A172 (cell line): ENCODE measurements around the gene THBS2. TPM values are rescaled to one million over a fixed set of nuclear protein-coding genes. Genes with fewer than 3 reads are reported as not detected.
A peak's percentile ranks its signal among the peaks of the same experiment; 100 is the strongest.

ENCODE experiments used
- DNase-seq: peaks from one replicate; pipeline ENCODE4 v3.0.0-alpha.2; 2015; ENCODE audit warnings: low spot score
- total RNA-seq: library from RNA; depleted of rRNA; stranded (reverse); fragments of >200 nt; shearing (Covaris generic); gene quantifications from 2 replicates; pipeline ENCODE4 v1.2.3, GENCODE V29; 2014

THBS2 gene
- total RNA-seq, 1 experiment from 2014 or later, result 137 TPM

- DNase-seq, result no peak
Measured at GRCh38 chr6:169249057-169249456, 4.6 kb downstream of the THBS2 start.

DNA sequence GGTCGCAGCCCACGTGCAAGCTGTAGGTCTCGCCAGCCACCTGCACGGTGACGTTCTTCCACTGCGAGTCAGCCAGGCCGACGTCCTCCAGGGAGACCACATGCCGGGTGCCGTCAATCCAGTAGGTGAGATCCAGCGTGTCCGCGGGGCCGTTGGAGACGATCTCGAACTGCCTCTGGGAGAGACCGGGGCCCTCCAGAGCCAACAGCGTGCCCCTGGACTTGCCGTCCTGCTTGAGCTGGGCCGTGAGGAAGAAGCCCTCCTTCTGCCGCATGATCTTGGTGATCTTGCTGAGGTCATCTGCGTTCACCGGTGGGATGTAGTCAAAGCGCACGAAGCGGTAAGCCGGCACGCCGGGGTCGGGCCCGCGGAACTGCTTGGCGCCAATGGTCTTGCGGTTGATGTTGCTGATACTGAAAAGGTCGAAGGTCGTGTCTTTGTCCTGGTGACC is 5.1 kb downstream of the THBS2 start:
- no peak for DNase-seq

DNA sequence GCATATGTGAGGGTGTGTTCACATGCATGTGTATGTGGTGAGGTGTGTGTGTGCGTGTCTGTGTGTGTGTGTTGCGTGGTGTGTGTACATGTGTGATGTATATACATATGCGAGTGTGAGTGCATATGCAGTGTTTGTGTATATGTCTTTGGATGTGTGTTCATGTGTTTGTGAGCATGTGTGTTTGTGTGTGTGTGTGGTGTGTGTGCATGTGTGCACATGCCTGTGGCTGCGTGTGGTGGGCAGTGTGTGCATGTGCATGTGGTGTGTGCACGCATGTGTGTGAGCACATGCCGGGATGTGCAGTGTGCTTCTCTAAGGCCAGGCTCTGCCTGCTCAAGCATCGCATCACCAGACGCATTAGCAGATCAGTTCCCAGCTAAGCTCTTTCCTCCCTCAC is 5.7 kb downstream of the THBS2 start:
- no peak for DNase-seq

DNA sequence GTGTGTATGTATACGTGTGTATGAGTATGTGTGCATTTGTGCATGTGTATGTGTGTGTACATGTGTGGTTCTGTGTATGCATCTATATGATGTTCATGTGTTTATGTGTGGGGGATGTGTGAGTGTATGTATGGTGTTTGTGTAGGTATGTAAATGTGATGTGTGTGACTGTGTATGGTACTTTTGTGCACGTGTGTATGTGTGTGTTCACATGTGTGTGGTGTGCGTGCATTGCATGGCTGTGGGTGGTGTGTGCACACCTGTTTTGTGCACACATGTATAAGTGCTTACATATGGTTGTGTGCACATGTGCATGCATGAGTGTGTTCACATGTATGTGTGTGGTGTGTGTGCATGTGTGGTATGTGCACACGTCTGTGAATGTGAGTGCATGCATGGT is 6.2 kb downstream of the THBS2 start:
- DNase-seq, result no peak

DNA sequence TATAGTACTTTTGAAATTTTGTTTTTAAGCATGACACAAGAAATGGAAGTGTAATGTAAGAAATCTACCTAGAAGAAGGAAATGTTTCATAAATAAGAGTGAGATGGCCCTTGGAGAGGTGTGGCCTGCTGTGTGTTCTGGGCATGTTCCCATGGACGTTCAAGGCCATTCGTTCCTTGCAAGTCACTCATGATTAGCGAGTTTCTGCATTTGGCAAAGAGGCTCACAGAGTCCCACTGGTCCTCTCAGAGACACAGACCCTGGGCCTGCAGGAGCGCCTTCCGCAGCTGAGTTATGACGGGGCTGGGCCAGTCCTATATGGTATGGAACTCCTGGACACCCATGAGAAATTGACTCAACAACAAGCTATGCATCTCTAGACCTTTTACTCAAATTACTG is 7.2 kb downstream of the THBS2 start:
- DNase-seq, result no peak

DNA sequence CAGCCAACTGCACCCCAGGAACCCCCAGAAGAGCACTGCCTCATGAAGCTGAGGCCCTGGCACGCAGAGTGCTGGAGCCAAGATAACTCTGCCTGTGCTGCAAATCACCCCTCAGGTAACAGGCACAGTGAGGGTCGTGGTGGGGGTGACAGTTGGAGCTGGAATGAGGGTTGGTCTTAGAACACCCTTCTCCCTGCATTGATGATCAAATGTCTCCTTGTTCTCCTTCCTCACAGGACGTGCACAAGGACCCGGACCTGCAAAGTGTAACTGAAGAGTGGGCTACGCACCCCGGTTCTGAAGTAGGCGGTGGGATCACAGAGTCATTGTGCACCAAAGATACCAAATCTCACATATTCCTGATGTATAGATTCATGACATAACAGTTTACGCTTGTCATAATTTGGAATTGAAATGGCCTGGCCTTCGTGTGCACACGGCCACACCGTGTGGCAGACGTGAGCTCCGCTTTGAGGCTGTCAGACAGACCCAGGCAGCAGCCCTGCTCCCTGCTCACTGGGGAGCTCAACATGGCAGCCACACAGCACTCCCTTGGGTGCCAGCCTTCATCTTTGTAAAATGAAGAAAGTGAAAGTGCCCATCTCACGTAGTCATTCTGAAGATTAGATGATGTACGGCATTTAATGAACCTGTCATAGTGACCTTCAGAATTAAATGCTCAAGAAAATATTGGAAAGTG is 8.8 kb downstream of the THBS2 start:
- DNase-seq, result no peak

DNA sequence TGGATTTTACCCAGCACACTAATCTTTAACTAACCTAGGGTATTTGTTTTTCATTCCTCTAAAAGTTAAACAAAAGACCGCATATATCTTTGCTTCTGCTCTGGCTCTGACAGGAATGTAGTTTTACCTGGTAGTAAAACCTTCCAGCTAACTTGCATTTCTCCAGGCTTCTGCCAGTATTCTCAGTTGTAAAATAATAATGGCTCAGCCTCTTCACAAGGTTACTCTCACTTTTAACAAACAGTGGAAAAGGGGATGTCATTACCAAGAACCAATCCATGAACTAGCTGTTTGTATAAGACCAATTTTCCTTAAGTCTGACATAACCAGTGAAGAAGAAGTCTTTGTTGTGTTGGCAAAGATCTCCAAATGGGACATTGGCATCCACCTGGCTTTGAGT is 10.0 kb downstream of the THBS2 start:
- DNase-seq, result no peak

- no peak for DNase-seq
Measured at GRCh38 chr6:169243186-169243585, 10.5 kb downstream of the THBS2 start.

DNA sequence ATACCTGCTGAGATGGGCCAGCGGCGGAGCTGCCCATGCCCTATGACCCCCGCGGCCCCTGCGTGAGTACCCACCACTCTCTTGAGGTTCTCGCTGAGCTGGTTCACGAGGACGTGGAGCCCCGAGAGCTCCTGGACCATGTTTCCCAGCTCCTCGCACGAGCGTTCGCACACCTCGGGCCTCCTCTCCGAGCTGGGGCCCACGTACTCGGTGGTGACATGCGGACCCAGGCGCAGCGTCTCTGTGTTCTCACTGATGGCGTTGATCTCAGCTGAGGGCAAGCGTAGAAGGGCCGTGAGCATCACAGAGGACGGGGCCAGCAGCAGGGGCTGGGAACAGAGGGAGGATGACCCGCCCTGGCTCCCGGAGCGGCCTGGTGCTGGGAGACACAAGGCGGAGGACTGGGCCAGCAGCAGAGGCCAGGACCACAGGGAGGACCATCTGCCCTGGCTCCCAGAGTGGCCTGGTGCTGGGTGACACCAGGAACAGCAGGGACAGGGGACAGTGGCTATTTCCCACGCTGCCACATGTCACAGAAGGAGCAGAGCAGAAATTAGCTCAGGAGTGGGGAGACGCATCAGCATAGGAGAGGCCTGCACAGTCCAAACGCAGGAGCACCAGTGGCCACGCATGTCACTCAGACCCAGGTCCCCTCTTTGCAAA is 11.8 kb downstream of the THBS2 start:
- no peak for DNase-seq

DNA sequence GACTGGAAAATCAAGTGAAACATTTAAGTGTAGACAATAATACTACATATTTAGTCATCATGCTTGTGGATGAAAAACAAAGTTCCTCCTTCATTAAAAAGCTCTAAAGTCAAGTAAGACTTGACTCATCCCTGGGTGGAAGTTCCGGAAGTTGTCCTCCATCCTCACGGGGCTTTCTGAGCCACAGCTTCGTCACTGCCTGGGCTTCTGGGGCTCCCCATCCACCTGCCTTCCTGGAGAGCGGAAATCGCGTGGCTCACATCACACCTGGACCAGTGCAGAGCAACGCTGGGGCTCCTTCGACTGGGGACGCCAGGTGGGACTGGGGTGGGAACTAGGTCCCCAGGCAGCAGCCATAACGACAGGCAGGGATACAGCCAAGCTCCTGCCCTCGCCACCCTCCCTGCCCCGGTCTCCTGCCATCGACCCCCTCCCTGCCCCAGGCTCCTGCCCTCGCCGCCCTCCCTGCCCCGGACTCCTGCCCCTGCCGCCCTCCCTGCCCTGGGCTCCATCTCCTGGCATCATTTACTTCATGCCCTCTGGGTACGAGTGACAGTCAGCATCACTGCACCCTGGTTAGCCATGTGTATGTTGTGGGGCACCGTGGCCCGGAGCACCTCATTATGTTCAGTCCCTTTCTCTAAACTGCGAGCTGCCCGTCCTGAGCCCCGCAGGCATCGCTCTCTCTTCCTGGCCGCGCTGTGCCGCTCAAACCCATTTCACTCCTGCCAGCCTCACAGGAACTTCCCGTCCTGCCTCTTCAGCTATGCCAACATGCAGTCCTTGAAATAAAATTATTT is 12.9 kb downstream of the THBS2 start:
- DNase-seq, result peak; percentile 10

GRCh38 chr6:169240125-169240524 is 13.5 kb downstream of the THBS2 start:
- no peak for DNase-seq

DNA sequence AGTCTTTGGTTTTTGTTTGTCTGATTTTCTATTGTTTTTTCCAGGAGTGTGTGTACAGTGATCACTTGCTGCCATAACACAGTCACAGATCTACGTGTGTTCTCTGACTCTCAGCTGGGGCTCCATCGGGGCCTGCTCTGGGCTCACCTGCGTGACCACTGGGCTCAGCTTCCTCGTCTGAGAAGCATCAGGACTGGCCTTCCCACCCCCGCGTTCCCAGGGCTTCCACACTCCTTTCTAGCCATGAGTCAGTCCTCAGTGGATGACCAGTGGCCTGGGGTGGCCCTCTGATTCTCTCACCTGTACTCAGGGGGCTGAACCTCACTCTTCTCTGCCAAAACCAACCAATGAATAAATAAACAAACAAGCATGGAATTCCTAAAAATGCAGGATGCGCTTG is 14.5 kb downstream of the THBS2 start:
- DNase-seq, result no peak

GRCh38 chr6:169238766-169239165 is 14.9 kb downstream of the THBS2 start:
- no peak for DNase-seq

DNA sequence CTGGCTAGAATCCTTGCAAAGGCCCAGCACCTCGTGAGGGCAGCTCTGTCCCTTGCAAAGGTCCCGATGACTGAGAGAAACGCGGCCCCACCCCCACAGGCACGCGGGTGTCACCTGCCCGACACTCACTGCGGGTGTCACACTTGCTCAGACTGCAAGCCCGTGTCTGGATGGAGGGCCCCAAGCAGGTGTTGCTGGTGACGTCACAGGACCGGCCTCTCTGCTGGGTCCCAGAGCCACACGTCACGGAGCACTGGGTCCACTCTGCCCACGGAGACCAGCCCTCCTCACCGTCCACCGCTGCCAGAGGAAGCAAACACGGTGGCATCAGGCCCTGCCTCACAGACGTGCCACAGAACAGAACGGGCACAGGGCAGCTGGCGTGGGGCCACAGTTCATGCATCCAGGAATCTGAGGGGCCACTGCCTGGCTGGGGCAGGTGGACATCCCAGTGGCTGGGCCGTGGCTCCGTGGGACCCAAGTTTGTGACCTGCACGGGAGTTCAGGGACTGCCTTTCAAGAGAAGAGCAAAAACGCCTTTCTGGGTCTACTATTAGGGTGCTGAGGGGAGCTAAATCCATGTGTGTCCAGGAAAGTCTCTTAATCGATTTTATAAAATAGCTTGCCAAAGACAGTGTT is 16.0 kb downstream of the THBS2 start:
- DNase-seq, result no peak

- no peak for DNase-seq
Measured at GRCh38 chr6:169236988-169237387, 16.7 kb downstream of the THBS2 start.

GRCh38 chr6:169236545-169236944 is 17.1 kb downstream of the THBS2 start:
- no peak for DNase-seq

GRCh38 chr6:169235286-169235685 is 18.4 kb downstream of the THBS2 start:
- no peak for DNase-seq

DNA sequence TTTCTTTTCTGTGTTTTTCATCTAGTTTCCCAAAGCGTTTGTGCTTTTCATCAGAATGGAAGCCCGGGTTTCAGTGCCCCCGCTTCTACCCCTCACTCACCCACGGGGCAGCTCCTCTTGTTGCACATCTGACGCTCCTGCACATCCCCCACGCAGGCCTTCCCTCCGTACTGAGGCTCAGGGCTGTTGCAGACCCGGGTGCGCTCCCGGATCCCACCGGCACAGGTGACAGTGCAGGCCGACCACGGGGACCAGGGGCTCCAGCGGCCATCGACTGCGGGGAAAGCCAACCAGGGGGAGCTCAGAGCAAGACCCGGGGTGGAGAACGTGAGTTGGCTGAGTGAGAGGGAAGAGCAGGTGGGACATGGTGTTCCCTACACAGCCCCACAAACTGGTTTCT is 19.0 kb downstream of the THBS2 start:
- DNase-seq, result no peak

DNA sequence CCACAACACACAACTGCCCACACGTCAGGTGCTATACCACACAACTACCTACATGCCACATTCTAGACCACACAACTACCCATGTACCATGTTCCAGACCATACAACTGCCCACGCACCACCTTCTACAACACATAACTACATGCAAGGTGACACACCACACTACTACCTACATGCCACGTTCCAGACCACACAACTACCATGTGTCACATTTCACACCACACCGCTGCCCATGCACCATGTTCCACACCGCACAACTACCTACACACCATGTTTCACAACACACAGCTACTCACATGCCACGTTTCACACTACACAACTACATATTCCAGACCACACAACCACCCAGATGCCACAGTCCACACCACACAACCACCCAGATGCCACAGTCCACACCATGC is 19.8 kb downstream of the THBS2 start:
- DNase-seq, result no peak

DNA sequence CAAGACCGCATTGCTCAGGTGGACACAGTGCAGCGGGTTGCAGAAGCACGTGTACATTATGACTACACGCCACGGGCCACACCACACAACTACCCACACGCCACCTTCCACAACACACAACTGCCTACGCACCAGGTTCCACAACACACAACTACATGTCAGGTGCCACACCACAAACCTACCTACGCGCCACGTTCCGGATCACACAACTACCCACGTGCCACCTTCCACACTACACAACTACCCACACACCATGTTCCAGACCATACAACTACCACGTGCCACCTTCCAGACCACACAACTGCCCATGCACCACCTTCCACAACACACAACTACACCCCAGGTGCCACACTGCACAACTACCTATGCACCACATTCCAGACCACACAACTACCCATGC is 20.5 kb downstream of the THBS2 start:
- DNase-seq, result no peak

GRCh38 chr6:169232507-169232931 is 21.1 kb downstream of the THBS2 start:
- no peak for DNase-seq

DNA sequence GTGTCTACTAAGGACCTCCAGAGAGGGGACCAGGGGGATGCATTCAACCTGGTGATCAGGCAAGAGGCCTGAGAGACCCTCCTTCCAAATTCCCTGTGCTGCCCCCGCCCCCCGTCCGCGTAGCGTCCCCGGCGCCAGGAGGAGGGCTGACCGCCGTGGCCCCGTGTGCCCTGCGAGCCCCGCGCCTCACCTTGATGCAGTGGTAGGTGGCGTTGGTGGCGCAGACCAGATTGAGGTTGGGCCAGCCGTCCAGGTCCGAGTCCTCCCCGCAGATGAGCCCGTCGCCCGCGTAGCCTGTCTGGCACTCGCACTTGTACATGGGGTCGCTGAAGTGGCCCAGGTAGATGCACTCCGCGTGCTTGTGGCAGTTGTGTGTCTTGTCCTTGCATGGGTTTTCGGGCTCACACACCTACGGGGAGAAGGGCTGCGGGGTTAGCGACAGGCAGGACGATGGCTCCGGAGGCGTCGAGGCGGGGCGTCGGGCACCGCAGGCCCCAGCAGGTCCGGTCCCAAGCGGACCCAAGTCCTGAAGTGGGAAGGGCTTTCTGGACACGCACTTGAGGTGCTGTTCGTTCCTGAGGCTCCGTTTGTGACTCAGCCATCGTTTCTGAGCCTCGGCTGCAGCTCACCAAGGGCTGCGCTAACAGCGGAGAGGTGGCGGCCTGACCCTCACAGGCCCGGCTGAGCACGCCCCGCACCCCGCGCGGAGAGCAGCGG is 21.7 kb downstream of the THBS2 start:
- no peak for DNase-seq
